Bronchial epithelial cell (primary cell): ENCODE data around the gene EEFSEC. TPM values are rescaled to one million over a fixed set of nuclear protein-coding genes. Genes with fewer than 3 reads are reported as not detected.

Source experiments
- DNase-seq: peaks from one replicate; pipeline ENCODE4 v3.0.0-alpha.2; 2010; ENCODE audit warnings: low read depth
- FAIRE-seq: peaks from 2 replicates; lab custom pipeline; 2011; peaks lifted over from hg19 to GRCh38; lab: Jason Lieb, UNC
- H3K27me3 ChIP-seq: 2 replicates; pipeline ENCODE4 v1.5.1; 2011; ENCODE audit warnings: low read length; ENCODE audit not compliant: control insufficient read depth, insufficient read depth
- H3K36me3 ChIP-seq: 2 replicates; pipeline ENCODE4 v1.5.1; 2011; ENCODE audit warnings: low read length; ENCODE audit not compliant: control insufficient read depth, insufficient read depth
- H3K4me3 ChIP-seq: 2 replicates; pipeline ENCODE4 v1.5.1; 2011; ENCODE audit warnings: mild to moderate bottlenecking, low read depth, low read length, control low read depth
- CTCF ChIP-seq: IDR thresholded peaks from 2 replicates; pipeline ENCODE4 v1.5.1; 2011; ENCODE audit warnings: mild to moderate bottlenecking, moderate library complexity, low read length, control low read depth, inconsistent platforms; ENCODE audit not compliant: insufficient read depth, severe bottlenecking
- total RNA-seq: library from RNA; depleted of rRNA; stranded (reverse); fragments of >200 nt; gene quantifications from 2 replicates; pipeline ENCODE4 v1.2.1, GENCODE V29; 2014

Gene EEFSEC
- total RNA-seq, 1 donor from 2014 or later, result 3.7 TPM

- FAIRE-seq, result no peak
- Histone ChIP-seq H3K27me3 (no peaks in the 10 kb centered on the region), H3K36me3 (peaks cover 2% of the 10 kb centered on the region), H3K4me3 (no peak overlapping the region)
- TF ChIP-seq CTCF, result no peak
- no peak for DNase-seq
These were observed 128.4 kb downstream of the EEFSEC start for GRCh38 chr3:128281461-128282367.

- peaks cover 2% of the 10 kb centered on the region for H3K36me3 ChIP-seq
- H3K27me3 ChIP-seq, result no peaks in the 10 kb centered on the region
- DNase-seq, result peak; percentile 23
- FAIRE-seq, result no peak
- H3K4me3 ChIP-seq, result no peak overlapping the region
- TF ChIP-seq CTCF, result no peak
These were observed 129.3 kb downstream of the EEFSEC start for GRCh38 chr3:128282380-128283196.

GRCh38 chr3:128283421-128283820, 130.1 kb downstream of the EEFSEC start:
- Histone ChIP-seq H3K4me3 (no peak overlapping the region), H3K36me3 (peaks cover 2% of the 10 kb centered on the region), H3K27me3 (no peaks in the 10 kb centered on the region)
- DNase-seq, result no peak
- FAIRE-seq, result no peak
- no peak for TF ChIP-seq CTCF

- FAIRE-seq, result peak; percentile 66
These were observed 132.0 kb downstream of the EEFSEC start for GRCh38 chr3:128285042-128285966.

More at GRCh38 chr3:128285042-128285966, 132.0 kb downstream of the EEFSEC start:
- Histone ChIP-seq H3K36me3 (peaks cover 2% of the 10 kb centered on the region), H3K4me3 (no peak overlapping the region), H3K27me3 (no peaks in the 10 kb centered on the region)
- no peak for DNase-seq
- no peak for TF ChIP-seq CTCF
